MCF 10A (cell line): ENCODE data around the gene PLCD1. TPM values are rescaled to one million over a fixed set of nuclear protein-coding genes. Genes with fewer than 3 reads are reported as not detected.

Experiments used
- BruUV-seq: library from RNA; stranded (reverse); fragments of 400-500 nt; replicated peaks from 2 replicates; lab custom pipeline; 2021; lab: Mats Ljungman, UMichigan
- CTCF ChIA-PET: fragments of 300-600 bp; sonication (Branson Sonifier 250); formaldehyde crosslinking; extraction: SDS; loops from one replicate; lab custom pipeline; 2021; ENCODE audit warnings: antibody characterized with exemption, inconsistent platforms; lab: Yijun Ruan, JAX
- POLR2A ChIA-PET: fragments of 300-600, 350-650 bp; sonication (Branson Sonifier 250); formaldehyde crosslinking; extraction: SDS; loops from one replicate; lab custom pipeline; 2020; ENCODE audit warnings: antibody characterized with exemption, inconsistent platforms; lab: Yijun Ruan, JAX
- DNase-seq: peaks from one replicate; pipeline ENCODE4 v3.0.0-alpha.2; 2018; ENCODE audit not compliant: unreplicated experiment
- H3K27ac Mint-ChIP-seq: one replicate; pipeline ENCODE4 v1.8.0; 2022; ENCODE audit warnings: mild to moderate bottlenecking, low read depth, mixed read lengths; ENCODE audit not compliant: unreplicated experiment
- H3K27me3 Mint-ChIP-seq: one replicate; pipeline ENCODE4 v1.8.0; 2022; ENCODE audit warnings: mixed read lengths; ENCODE audit not compliant: insufficient read depth, unreplicated experiment
- H3K36me3 Mint-ChIP-seq: one replicate; pipeline ENCODE4 v1.8.0; 2022; ENCODE audit warnings: mild to moderate bottlenecking, moderate library complexity, mixed read lengths; ENCODE audit not compliant: insufficient read depth, unreplicated experiment
- H3K4me1 Mint-ChIP-seq: one replicate; pipeline ENCODE4 v1.8.0; 2022; ENCODE audit warnings: mixed read lengths; ENCODE audit not compliant: insufficient read depth, unreplicated experiment
- H3K4me3 Mint-ChIP-seq: one replicate; pipeline ENCODE4 v1.8.0; 2022; ENCODE audit warnings: mild to moderate bottlenecking, moderate library complexity, mixed read lengths; ENCODE audit not compliant: unreplicated experiment
- H3K9me3 Mint-ChIP-seq: one replicate; pipeline ENCODE4 v1.8.0; 2022; ENCODE audit warnings: mixed read lengths; ENCODE audit not compliant: unreplicated experiment
- CTCF ChIP-seq: fragments of 200-600 bp; IDR thresholded peaks from one replicate; pipeline ENCODE4 v1.8.0; 2022; ENCODE audit warnings: antibody characterized with exemption, mild to moderate bottlenecking; ENCODE audit not compliant: unreplicated experiment
- intact Hi-C: fragments of 100-400 bp; cut with micrococcal nuclease; formaldehyde crosslinking; loops from 2 replicates; pipeline ENCODE4 v1.14.1; 2022
- total RNA-seq: library from RNA; stranded (reverse); gene quantifications from 2 replicates; pipeline ENCODE4 v1.2.3, GENCODE V29; 2022

The PLCD1 gene
- total RNA-seq, 1 experiment from 2014 or later = 1.8 TPM

- DNase-seq = no peak
- Mint-ChIP-seq H3K9me3 (no peaks in the 10 kb centered on the region), H3K27me3 (no peaks in the 10 kb centered on the region), H3K4me1 (no peaks in the 10 kb centered on the region), H3K36me3 (peaks cover 5% of the 10 kb centered on the region), H3K27ac (no peak overlapping the region), H3K4me3 (no peak overlapping the region)
- intact Hi-C loops = no loop called here
- no peak for TF ChIP-seq CTCF
- ChIA-PET POLR2A (interaction anchor here (1.0 kb wide), 1 partner anchor 236 kb away, joined by 3 read pairs; no protein-coding TSS in a partner anchor), CTCF (interaction anchor here (0.7 to 1.0 kb wide), 4 partner anchors 8 to 156 kb away, joined by 3 to 6 read pairs (median 4); no protein-coding TSS in a partner anchor)
- no TSS peak for BruUV-seq
Observed at GRCh38 chr3:38011111-38011510, 18.3 kb downstream of the PLCD1 start.

- POLR2A ChIA-PET = interaction anchor here (1.0 kb wide), 1 partner anchor 237 kb away, joined by 3 read pairs; no protein-coding TSS in a partner anchor
- Mint-ChIP-seq H3K27me3 (no peaks in the 10 kb centered on the region), H3K9me3 (no peaks in the 10 kb centered on the region), H3K4me3 (no peak overlapping the region), H3K4me1 (peaks cover 6% of the 10 kb centered on the region), H3K36me3 (peaks cover 5% of the 10 kb centered on the region), H3K27ac (no peak overlapping the region)
- CTCF ChIA-PET = no interaction called here
- intact Hi-C loops = loop anchor here (10.0 kb wide), 1 partner anchor 335 kb away; the partner anchor contains the start of gene XYLB
- no peak for DNase-seq
- TF ChIP-seq CTCF = no peak
- no TSS peak for BruUV-seq
Observed at GRCh38 chr3:38009807-38010591, 19.4 kb downstream of the PLCD1 start.

- Mint-ChIP-seq H3K4me1 (peaks cover 14% of the 10 kb centered on the region), H3K4me3 (no peak overlapping the region), H3K9me3 (no peaks in the 10 kb centered on the region), H3K27me3 (no peaks in the 10 kb centered on the region), H3K27ac (no peak overlapping the region), H3K36me3 (peaks cover 5% of the 10 kb centered on the region)
- intact Hi-C loops = loop anchor here (10.0 kb wide), 1 partner anchor 336 kb away; the partner anchor contains the start of gene XYLB
- BruUV-seq = no TSS peak
- POLR2A ChIA-PET = no interaction called here
- TF ChIP-seq CTCF = no peak
- CTCF ChIA-PET = no interaction called here
- DNase-seq = no peak
Observed at GRCh38 chr3:38008971-38009580, 20.4 kb downstream of the PLCD1 start.

- CTCF ChIA-PET = no interaction called here
- Mint-ChIP-seq H3K36me3 (peaks cover 5% of the 10 kb centered on the region), H3K4me3 (no peak overlapping the region), H3K4me1 (peaks cover 20% of the 10 kb centered on the region), H3K27ac (no peak overlapping the region), H3K27me3 (no peaks in the 10 kb centered on the region), H3K9me3 (no peaks in the 10 kb centered on the region)
- BruUV-seq = no TSS peak
- TF ChIP-seq CTCF = no peak
- POLR2A ChIA-PET = no interaction called here
- intact Hi-C loops = loop anchor here (10.0 kb wide), 1 partner anchor 337 kb away; the partner anchor contains the start of gene XYLB
- DNase-seq = no peak
Observed at GRCh38 chr3:38008191-38008701, 21.2 kb downstream of the PLCD1 start.
